Astrocyte of the cerebellum (primary cell): ENCODE results near the gene IGFBP2.

Experiments
- DNase-seq: peaks from one replicate; pipeline ENCODE4 v3.0.0-alpha.2; 2011; ENCODE audit warnings: low read depth
- H3K4me3 ChIP-seq: 2 replicates; pipeline ENCODE4 v1.5.1; 2011; ENCODE audit warnings: mild to moderate bottlenecking, low read depth, low read length, moderate library complexity
- CTCF ChIP-seq: IDR thresholded peaks from 2 replicates; pipeline ENCODE4 v1.5.1; 2012; ENCODE audit warnings: low read length, low read depth, moderate library complexity, mild to moderate bottlenecking; ENCODE audit errors: missing control alignments
- in situ Hi-C: cut with HindIII; loops from 2 replicates; pipeline ENCODE4 v1.10.0; 2017; ENCODE audit warnings: low sequenced_read_pairs

The IGFBP2 gene

GRCh38 chr2:216632952-216633615, at the start of gene IGFBP2:
Gene IGFBP2, plus strand, starts transcription at chr2:216633420. Its CDS starts 104 bp downstream, at chr2:216633524.
- DNase-seq: no peak
- peak within 1 kb of the TSS; percentile 55 for H3K4me3 ChIP-seq
- TF ChIP-seq CTCF: no peak
- in situ Hi-C loops: no loop called here

GRCh38 chr2:216583606-216584005, 49.6 kb upstream of the IGFBP2 start:
- in situ Hi-C loops: no loop called here
- TF ChIP-seq CTCF: no peak

GRCh38 chr2:216584112-216584511, 49.1 kb upstream of the IGFBP2 start:
- H3K4me3 ChIP-seq: no peak overlapping the region
- no peak for TF ChIP-seq CTCF
- in situ Hi-C loops: no loop called here
- no peak for DNase-seq

More at GRCh38 chr2:216583606-216584005, 49.6 kb upstream of the IGFBP2 start:
- H3K4me3 ChIP-seq: no peak overlapping the region
- no peak for DNase-seq

GRCh38 chr2:216585441-216585840, 47.8 kb upstream of the IGFBP2 start:
- H3K4me3 ChIP-seq: no peak overlapping the region
- in situ Hi-C loops: no loop called here
- no peak for TF ChIP-seq CTCF
- no peak for DNase-seq

GRCh38 chr2:216588861-216589710, 44.1 kb upstream of the IGFBP2 start:
- no peak for DNase-seq
- TF ChIP-seq CTCF: no peak
- in situ Hi-C loops: no loop called here
- no peak overlapping the region for H3K4me3 ChIP-seq

- no peak overlapping the region for H3K4me3 ChIP-seq
- no peak for TF ChIP-seq CTCF
- in situ Hi-C loops: no loop called here
- no peak for DNase-seq
These were observed 43.4 kb upstream of the IGFBP2 start for GRCh38 chr2:216589791-216590190.
